Posterior vena cava (tissue), 2 donors: ENCODE results near the gene PUSL1. TPM values are rescaled to one million over a fixed set of nuclear protein-coding genes. Genes with fewer than 3 reads are reported as not detected.

Experiments used
- DNase-seq: peaks from one replicate; pipeline ENCODE4 v3.0.0-alpha.2; 2020; ENCODE audit warnings: low spot score
- intact Hi-C, 2 donors: fragments of 100-400 bp; cut with DNase I; formaldehyde crosslinking; loops; one replicate each; pipeline versions ENCODE4 v1.14.1 to v1.14.2; 2022 to 2023
- total RNA-seq, 2 donors: library from RNA; stranded (reverse); fragmentation: NEBNext Ultra II Directional; extraction: Animal tissue kit (Norgen Biotek cat#: 25700); gene quantifications; one replicate each; pipeline ENCODE4 v1.2.1, GENCODE V29; 2021
- donor health status: DM: yes; HTN: yes; CAD: no.
- donor health status: DM: yes; HTN: yes; CAD: no.

Gene PUSL1
- total RNA-seq, 2 donors from 2014 or later: 8.3 to 10.5 TPM

DNA sequence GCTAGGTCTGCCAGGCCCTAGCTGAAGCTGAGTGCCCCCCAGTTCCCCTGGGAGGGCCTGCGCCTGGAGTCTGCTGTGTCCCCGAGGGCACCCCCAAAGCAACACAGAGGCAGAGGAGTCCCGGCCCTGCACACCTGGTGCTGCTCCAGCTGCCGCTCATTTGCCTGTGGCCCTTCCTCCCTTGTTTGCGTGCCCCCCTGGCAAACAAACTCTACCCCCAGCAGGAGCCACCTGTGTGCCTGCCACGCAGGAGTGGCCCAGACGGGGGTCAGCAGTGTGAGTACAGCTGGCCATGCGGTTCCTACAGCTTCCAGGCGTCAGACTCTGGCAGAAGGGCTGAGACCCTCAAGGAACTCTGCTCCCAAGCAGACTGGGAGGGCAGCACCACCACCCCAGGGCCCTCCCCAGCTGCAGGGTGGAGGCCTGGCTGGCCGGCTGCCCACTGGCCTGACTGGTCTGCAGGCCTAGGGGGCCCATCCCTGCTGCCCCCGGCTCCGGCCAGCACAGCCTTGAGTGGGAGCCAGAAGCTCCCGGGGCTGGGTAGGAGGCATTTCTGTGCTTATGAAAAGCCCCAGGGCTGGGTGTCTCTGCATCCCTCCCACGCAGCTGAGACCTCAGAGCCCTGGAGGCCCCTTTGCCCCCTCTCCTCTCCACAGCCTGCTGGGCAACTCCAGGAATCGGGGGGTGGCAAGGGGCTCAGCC is 22.1 kb downstream of the PUSL1 start:
- no peak for DNase-seq
- intact Hi-C loops: no loop called here

DNA sequence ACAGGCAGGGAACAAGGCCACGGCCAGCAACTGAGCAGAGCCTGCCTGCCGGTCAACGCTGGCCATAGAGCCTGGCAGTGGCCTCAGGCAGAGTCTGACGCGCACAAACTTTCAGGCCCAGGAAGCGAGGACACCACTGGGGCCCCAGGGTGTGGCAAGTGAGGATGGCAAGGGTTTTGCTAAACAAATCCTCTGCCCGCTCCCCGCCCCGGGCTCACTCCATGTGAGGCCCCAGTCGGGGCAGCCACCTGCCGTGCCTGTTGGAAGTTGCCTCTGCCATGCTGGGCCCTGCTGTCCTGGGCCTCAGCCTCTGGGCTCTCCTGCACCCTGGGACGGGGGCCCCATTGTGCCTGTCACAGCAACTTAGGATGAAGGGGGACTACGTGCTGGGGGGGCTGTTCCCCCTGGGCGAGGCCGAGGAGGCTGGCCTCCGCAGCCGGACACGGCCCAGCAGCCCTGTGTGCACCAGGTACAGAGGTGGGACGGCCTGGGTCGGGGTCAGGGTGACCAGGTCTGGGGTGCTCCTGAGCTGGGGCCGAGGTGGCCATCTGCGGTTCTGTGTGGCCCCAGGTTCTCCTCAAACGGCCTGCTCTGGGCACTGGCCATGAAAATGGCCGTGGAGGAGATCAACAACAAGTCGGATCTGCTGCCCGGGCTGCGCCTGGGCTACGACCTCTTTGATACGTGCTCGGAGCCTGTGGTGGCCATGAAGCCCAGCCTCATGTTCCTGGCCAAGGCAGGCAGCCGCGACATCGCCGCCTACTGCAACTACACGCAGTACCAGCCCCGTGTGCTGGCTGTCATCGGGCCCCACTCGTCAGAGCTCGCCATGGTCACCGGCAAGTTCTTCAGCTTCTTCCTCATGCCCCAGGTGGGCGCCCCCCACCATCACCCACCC is 22.9 kb downstream of the PUSL1 start, which contains the start of gene TAS1R3:
Gene TAS1R3, plus strand, starts transcription at position 213 of the 898 bp plus-strand sequence. Its CDS starts 66 bp downstream, at position 279.
- intact Hi-C loops: no loop called here
- DNase-seq: no peak

DNA sequence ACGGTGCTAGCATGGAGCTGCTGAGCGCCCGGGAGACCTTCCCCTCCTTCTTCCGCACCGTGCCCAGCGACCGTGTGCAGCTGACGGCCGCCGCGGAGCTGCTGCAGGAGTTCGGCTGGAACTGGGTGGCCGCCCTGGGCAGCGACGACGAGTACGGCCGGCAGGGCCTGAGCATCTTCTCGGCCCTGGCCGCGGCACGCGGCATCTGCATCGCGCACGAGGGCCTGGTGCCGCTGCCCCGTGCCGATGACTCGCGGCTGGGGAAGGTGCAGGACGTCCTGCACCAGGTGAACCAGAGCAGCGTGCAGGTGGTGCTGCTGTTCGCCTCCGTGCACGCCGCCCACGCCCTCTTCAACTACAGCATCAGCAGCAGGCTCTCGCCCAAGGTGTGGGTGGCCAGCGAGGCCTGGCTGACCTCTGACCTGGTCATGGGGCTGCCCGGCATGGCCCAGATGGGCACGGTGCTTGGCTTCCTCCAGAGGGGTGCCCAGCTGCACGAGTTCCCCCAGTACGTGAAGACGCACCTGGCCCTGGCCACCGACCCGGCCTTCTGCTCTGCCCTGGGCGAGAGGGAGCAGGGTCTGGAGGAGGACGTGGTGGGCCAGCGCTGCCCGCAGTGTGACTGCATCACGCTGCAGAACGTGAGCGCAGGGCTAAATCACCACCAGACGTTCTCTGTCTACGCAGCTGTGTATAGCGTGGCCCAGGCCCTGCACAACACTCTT is 23.8 kb downstream of the PUSL1 start:
- intact Hi-C loops: no loop called here
- no peak for DNase-seq

DNA sequence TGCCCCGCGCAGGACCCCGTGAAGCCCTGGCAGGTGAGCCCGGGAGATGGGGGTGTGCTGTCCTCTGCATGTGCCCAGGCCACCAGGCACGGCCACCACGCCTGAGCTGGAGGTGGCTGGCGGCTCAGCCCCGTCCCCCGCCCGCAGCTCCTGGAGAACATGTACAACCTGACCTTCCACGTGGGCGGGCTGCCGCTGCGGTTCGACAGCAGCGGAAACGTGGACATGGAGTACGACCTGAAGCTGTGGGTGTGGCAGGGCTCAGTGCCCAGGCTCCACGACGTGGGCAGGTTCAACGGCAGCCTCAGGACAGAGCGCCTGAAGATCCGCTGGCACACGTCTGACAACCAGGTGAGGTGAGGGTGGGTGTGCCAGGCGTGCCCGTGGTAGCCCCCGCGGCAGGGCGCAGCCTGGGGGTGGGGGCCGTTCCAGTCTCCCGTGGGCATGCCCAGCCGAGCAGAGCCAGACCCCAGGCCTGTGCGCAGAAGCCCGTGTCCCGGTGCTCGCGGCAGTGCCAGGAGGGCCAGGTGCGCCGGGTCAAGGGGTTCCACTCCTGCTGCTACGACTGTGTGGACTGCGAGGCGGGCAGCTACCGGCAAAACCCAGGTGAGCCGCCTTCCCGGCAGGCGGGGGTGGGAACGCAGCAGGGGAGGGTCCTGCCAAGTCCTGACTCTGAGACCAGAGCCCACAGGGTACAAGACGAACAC is 24.5 kb downstream of the PUSL1 start:
- intact Hi-C loops: no loop called here
- no peak for DNase-seq

DNA sequence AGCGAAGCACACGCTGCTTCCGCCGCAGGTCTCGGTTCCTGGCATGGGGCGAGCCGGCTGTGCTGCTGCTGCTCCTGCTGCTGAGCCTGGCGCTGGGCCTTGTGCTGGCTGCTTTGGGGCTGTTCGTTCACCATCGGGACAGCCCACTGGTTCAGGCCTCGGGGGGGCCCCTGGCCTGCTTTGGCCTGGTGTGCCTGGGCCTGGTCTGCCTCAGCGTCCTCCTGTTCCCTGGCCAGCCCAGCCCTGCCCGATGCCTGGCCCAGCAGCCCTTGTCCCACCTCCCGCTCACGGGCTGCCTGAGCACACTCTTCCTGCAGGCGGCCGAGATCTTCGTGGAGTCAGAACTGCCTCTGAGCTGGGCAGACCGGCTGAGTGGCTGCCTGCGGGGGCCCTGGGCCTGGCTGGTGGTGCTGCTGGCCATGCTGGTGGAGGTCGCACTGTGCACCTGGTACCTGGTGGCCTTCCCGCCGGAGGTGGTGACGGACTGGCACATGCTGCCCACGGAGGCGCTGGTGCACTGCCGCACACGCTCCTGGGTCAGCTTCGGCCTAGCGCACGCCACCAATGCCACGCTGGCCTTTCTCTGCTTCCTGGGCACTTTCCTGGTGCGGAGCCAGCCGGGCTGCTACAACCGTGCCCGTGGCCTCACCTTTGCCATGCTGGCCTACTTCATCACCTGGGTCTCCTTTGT is 25.3 kb downstream of the PUSL1 start:
- no peak for DNase-seq
- intact Hi-C loops: no loop called here

DNA sequence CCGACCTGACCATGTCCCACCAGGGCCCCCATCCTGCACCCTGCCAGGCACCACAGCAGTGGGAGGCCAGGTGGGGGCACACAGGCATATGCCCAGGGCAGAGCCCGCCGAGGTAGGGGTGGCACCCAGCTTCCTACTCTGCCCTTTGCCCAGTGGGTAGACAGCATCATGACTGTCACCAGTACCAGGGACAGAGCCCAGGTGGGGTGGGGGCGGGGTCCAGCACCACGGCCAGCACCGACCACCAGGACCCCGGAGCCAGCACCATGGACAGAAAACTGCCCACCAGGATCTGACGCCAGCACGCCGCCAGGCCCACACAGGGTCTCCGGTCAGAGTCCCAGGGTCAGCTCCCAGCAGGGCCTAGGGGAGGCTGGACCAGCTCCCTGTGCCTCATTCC is 26.4 kb downstream of the PUSL1 start:
- no peak for DNase-seq
- intact Hi-C loops: no loop called here

DNA sequence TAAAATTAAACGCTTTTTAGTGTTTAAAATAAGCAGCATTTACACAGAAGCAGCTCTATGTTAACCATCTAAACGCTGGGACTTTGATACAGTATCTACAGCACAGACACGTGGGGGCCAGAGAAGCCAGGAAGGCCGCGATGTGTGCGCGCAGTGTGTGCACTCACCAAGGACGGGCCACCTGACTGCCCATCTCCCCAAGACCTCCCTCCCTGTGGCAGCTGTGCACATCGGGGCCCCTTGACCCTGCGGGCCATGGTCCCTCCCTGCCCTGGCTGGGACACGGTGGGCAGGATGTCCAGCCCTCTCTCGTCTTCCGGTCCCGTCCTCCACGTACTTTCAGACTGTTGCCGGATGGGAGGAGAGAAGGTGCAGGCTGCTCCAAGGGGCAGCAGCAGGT is 26.9 kb downstream of the PUSL1 start:
- intact Hi-C loops: no loop called here

DNA sequence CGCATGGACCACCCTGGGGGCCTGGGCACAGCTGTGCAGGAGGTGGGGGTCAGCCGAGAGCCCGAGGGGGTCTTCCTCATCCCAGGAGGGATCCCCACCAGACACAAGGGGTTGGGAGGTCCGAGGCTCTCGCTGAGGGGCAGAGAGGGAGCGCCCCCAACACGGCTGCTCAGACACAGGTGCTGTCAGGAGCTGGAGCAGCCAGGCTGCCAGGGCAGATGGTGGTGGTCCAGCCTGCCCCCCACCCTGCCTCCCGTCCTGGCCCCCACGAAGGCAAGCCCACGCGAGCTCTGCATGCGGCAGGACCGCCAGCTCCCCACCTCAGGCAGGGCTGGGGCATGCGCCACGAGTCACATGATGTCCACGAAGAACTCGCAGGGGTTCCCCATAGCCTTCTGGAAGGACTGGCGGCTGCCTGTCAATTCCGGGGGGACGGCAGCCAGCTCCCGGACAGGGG is 27.4 kb downstream of the PUSL1 start:
- intact Hi-C loops: no loop called here
- no peak for DNase-seq

More for the DNA sequence above, 26.9 kb downstream of the PUSL1 start:
- no peak for DNase-seq

DNA sequence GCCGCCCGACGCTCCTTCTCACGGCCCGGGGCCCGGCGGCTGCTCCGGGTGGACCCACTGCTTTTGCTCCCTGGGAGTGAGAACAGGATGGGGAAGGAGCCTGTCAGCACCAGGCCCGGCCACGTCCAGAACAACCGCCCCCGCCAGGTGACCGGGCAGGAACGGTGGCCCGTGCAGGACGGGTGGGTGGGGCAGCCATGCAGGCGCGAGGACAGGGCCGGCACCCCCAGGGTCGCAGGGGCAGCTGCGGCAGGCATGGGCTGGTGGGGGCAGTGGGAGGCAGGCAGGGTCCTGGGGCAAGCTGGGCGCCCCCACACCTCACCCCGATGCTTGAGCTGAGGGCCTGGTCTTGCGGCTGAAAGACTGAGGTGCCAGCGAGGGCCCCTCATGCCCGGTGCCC is 28.0 kb downstream of the PUSL1 start:
- intact Hi-C loops: no loop called here
- DNase-seq: no peak

DNA sequence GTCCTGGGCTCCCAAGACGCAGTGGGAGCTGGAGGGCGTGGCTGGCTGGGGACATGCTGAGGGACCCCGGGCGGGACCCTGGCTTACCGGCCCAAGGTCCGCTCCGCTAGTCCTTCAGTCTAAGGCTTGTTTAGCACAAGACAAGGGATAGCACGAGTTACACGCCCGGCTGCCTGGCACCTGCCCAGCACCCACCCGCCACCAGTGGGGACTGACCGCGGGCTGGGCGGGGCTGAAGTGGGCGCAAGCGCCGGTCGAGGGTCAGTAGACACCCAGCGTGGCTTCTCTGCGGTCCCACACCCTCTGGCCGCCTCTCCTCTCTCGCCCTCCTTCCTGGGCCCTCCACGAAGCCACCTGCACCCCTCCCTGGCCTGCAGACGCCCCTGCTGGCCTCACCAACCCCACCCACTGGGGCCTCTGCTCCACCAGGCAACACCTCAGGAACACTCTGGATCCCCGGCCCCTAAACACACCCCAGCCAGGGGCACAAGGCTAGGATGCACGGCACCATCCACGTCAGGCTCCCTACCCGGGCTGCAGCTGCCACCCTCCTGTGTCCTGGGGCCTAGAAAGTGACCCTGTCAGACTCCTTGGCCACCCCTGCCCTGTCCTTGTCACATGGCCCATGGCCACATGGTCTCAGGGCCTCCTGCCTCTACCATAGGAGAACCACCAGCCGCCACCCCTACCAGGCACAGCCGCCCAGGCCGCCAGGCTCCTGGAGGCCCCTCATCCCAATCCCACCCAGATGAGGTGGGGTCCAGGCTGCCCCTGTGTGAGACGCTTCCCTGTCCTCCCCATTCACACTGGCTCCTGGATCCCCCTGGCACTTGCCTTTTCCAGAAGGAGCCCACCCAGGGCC is 28.8 kb downstream of the PUSL1 start:
- DNase-seq: no peak
- intact Hi-C loops: no loop called here

DNA sequence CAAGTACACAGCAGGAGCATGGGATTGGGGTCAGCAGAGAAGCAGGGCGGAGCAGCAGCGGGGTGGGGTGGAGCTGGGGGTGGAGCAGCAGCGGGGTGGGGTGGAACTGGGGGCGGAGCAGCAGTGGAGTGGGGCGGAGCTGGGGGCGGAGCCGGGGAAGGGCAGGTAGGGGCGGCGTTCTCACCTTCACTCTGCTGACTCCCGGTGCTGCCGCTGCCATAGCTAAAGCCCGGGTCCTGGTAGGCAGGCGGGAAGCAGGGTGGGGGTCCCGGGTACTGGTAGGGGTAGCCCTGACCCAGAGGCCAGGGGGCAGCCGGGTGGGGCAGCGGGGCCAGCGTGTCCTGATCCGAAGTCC is 29.4 kb downstream of the PUSL1 start:
- intact Hi-C loops: no loop called here
- no peak for DNase-seq

DNA sequence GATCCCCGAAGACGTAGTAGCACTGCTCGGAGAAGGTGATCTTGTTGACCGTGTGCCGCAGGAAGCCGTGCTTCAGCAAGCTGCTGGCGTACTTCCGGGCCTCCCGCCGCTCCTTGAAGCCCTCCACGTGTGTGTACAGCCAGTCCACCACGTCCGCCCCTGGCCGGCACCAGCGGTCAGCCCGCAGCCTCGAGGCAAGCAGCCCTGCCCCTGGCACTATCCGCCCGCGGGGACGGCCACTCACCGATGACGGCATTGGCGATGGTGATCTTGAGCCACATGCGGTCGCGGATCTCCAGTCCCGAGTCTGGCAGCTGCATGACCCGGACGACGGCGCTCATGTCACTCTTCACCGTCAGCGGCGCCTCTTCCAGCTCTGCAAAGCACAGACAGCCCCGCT is 29.9 kb downstream of the PUSL1 start:
- no peak for DNase-seq
- intact Hi-C loops: no loop called here

DNA sequence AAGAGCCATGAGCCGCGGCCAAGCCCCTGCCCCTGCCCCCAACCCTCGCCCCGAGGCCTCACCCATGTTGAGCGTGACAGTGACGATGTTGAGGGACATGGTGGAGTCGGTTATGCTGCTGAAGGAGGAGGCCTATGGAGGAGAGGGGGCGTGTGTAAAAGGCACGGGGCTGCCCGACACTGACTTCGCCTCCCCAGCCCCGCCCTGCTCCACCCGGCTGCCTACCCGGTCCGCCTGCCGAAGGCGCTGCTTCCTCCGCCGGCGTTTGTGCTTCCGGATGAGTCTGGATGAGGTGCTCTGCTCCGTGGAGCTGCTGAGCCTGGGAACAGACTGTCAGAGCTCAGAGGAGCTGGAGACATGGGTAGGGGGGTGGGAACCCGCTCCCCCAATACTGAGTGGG is 31.8 kb downstream of the PUSL1 start:
- no peak for DNase-seq
- intact Hi-C loops: no loop called here

DNA sequence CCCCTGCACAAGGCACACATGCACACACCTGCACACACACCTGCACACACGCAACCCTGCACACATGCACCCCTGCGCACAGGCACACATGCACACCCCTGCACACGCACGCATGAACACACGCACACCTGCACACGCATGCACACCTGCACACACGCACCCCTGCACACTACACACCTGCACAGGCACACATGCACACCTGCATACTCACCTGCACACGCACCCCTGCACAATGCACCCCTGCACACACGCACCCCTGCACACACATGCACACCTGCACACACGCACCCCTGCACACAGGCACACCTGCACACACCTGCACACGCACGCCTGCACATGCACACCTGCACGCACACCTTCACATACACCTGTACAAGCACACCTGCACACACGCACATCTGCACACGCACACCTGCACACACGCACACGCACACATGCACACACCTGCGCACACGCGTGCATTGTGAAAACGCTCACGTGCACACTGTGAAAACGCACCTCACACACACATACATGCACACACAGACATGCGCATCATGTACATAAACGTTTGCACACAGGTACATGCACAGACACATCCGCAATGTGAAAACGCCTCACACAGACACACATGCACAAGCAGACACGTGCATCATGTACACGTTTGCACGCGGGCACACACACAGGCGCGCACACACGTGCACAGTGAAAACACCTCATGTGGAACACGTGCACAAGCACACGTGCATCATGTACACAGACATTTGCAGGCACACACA is 32.6 kb downstream of the PUSL1 start:
- intact Hi-C loops: no loop called here
- no peak for DNase-seq

DNA sequence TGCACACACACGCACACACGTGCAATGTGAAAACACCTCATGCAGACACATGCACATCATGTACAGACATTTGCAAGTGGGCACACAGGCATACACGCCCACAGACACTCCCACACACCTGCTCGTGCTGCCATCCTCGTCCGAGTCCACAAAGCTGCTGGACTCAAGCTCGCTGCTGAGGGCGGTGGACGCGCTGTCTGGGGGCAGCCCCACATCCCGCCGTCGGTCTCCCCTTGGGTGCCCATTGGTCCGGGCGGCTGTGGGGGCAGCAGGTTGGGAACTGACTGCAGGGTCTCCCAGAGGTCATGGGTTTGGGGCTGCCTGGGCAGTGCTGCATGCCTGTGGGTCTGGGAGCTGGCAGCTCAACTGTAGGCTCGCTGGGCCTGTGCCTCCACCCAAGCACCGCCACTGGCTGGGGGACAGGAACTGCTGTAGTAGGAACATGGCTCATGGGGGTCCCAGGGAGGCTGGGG is 33.2 kb downstream of the PUSL1 start:
- DNase-seq: no peak
- intact Hi-C loops: no loop called here

DNA sequence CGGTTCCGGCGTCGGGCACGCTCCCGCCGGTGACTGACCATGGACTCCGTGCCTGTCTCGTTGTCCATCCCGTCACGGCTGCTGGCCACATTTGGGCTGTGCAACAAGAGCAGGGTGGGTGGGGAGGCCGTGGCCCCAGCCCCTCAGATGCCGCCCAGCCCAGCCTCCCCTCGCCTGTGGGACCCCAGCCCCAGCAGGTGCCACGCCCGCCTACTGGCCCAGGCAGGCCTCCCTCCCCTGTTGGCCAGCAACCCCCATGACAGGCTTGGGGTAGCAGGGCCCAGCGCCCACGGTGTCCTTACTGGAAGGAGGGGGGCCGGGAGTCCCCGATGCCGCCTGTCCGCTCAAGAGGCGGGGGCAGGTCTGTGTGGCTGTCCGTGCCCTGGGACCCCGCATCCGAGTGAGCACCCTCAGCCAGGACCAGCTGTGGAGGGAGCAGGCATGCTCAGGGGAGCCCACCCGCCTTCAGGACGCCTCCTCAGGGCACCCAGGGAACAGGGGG is 33.7 kb downstream of the PUSL1 start:
- no peak for DNase-seq
- intact Hi-C loops: no loop called here

DNA sequence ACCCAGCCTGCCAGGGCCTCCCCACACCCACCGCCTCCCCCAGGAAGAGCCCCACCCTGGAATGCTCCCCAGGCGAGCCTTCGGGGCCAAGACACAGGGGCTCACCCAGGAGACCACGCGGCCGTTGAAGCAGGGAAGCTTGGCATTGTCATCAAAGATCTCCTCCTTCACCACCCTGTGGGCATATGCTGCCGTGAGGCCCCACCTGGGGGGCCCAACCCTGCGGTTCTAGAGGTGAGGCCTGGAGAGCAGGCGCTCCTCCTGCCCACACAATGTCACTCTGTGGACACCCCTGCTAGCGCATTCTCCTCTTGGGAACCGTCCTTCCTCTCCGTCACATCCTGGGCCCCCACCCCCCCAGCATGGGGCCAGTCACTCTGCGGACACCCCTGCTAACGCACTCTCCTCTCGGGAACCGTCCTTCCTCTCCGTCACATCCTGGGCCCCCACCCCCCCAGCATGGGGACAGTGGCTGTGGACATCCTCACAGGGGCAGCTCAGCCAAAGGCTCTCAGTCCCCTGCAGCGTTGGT is 34.3 kb downstream of the PUSL1 start:
- DNase-seq: no peak

More for the DNA sequence above, 34.3 kb downstream of the PUSL1 start:
- intact Hi-C loops: no loop called here
